ENCODE measurements around the gene BCL6B. TPM values are rescaled to one million over a fixed set of nuclear protein-coding genes. Genes with fewer than 3 reads are reported as not detected.

Gene BCL6B
- total RNA-seq, 1 donor from 2014 or later: 21.6 TPM

DNA sequence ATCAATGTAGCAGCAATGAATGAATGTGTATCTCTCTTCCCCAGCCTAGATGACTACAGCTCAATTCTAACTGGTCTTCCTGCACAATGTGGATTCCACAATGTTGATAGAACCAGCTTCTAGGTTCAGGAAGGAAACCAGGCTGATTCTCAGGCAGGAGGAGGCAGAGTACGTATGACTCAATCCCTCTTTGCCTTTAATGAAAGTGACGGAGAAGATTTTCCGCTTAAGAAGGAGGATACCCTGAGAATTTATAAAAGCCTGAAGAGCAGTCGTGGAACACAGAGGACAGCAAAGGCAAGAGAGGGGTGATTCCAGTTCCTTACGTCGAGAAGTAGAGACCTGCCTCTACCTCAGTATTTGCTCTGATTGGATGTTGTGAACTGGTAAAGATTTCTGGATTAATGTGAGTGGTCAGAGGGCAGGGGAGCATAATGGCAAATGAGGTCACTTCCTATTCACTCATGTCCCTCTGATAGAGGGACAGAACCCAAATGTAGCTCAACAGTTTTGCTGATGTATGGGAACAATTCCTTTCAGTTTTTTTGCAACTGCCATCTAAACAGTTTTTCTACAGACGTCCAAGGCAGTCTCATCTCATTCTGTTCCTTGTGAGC is 36.1 kb downstream of the BCL6B start:
- no peak for DNase-seq (ENCODE audit: low spot score)

- DNase-seq (ENCODE audit: low spot score): no peak
Observed at GRCh38 chr17:7060165-7060891, 37.5 kb downstream of the BCL6B start.

DNA sequence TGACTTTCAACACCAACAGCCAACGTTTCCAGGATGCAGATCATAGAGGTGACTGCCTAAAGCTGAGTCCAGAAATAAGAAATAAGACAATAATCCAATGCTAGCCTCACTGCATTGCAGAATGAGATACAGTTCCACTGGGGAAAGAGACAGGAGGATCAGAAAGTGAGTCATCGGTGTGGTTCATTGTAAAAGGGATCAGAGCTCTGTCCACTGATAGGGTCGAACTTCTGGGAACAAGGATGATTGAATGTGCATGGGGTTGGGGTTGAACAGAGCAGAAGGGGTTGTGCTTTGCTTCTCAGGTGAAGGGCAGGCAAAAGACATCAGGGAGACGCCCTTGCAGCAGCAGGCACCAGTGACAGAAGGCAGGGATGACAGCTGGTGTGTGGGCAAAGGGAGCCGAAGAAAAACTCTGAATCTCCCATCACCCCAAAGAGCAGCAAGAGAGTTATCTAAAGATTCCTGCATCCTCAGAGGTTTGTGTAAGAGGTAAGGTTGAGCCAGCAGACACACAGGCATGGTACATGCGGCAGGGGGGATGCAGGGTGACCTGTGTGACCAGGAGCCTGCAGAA is 40.8 kb downstream of the BCL6B start:
- no peak for DNase-seq (ENCODE audit: low spot score)

DNA sequence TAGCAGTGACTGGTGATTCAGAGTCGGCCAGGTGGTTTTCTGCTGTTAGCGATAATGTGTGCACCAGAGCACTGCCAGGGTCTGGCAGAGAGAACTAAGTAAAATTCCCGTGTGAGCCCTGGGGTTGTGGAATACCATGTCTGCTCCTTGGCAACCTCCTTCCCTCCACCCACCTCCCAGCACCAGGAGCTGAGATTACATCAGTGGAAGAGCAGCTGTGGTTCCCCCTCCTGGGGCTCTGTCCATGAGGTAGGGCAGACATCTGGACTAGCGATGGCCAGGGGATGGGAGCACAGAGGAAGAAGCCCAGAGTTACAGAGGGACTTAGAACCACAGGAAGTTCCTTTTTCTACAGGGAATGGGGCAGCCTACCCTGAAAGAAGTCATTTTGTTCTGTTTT is 41.4 kb downstream of the BCL6B start:
- DNase-seq (ENCODE audit: low spot score): no peak

DNA sequence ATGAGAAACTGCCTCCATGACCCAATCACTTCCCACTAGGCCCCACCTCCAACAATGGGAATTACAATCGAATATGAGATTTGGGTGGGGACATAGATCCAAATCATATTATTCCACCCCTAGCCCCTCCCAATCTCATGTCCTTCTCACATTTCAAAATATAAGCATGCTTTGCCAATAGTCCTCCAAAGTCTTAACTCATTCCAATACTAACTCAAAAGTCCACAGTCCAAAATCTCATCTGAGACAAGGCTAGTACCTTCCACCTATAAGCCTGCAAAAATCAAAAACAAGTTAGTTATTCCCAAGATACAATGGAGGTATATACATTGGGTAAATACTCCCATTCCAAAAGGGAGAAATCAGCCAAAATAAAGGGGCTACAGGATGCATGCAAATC is 44.3 kb downstream of the BCL6B start:
- no peak for DNase-seq (ENCODE audit: low spot score)

- DNase-seq (ENCODE audit: low spot score): no peak
Observed at GRCh38 chr17:7068268-7068667, 45.4 kb downstream of the BCL6B start.

DNA sequence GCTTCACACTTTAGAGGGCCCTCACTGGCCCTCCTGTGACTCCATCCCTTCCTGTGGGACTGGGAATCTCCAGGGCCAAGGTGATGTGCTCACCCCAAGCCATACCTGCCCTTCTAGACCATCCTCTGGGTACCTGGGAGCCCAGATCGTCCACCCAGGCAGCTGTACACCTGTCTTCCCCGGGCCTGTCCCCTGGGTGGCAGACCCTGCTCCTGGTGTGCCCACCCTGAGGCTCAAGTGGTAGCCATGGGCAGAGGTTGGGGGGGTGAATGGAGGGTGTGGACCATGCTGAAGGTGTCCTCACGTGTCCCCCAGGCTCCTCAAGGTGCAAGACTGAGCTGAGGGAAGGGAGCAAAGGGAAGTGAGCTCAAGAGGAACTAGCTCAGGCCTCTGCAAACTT is 47.9 kb downstream of the BCL6B start:
- DNase-seq (ENCODE audit: low spot score): no peak

GRCh38 chr17:7072406-7072805 is 49.6 kb downstream of the BCL6B start:
- DNase-seq (ENCODE audit: low spot score): no peak

GRCh38 chr17:7074931-7075330 is 52.1 kb downstream of the BCL6B start:
- no peak for DNase-seq (ENCODE audit: low spot score)

GRCh38 chr17:7077911-7078546 is 55.2 kb downstream of the BCL6B start:
- DNase-seq (ENCODE audit: low spot score): no peak

GRCh38 chr17:7078711-7079110 is 55.9 kb downstream of the BCL6B start:
- DNase-seq (ENCODE audit: low spot score): no peak

Other genes starting within 250 kb of the BCL6B start
- gene FBXO39, start 246.8 kb upstream of the BCL6B start, total RNA-seq: 0.23 TPM
- gene TEKT1, start 191.3 kb upstream of the BCL6B start, total RNA-seq: not detected
- 1.9 TPM for gene ALOX12, start 27.0 kb upstream of the BCL6B start, total RNA-seq
- 151 TPM for gene RNASEK, start 10.4 kb upstream of the BCL6B start, total RNA-seq
- 6.7 TPM for gene SLC16A13, start 13.0 kb downstream of the BCL6B start, total RNA-seq
- 2.8 TPM for gene SLC16A11, start 21.0 kb downstream of the BCL6B start, total RNA-seq
- gene CLEC10A, start 57.2 kb downstream of the BCL6B start, total RNA-seq: 5.1 TPM
- gene ASGR2, start 91.8 kb downstream of the BCL6B start, total RNA-seq: not detected
- 2.6 TPM for gene ASGR1, start 156.3 kb downstream of the BCL6B start, total RNA-seq
- gene DLG4, start 196.8 kb downstream of the BCL6B start, total RNA-seq: 26.8 TPM
- gene ACADVL, start 196.9 kb downstream of the BCL6B start, total RNA-seq: 855 TPM
- gene DVL2, start 211.5 kb downstream of the BCL6B start, total RNA-seq: 38.4 TPM
- 37.6 TPM for gene PHF23, start 216.4 kb downstream of the BCL6B start, total RNA-seq
- 453 TPM for gene GABARAP, start 219.4 kb downstream of the BCL6B start, total RNA-seq
- gene CTDNEP1, start 228.7 kb downstream of the BCL6B start, total RNA-seq: 116 TPM
- 46.3 TPM for gene ELP5, start 229.2 kb downstream of the BCL6B start, total RNA-seq
- 157 TPM for gene CLDN7, start 239.4 kb downstream of the BCL6B start, total RNA-seq